Body of pancreas (tissue), 4 donors: ENCODE measurements around the gene GPR26. TPM values are rescaled to one million over a fixed set of nuclear protein-coding genes. Genes with fewer than 3 reads are reported as not detected.

ENCODE experiments used
- ATAC-seq: fragments of 150-250 bp; one replicate; pipeline ENCODE4 v1.9.1; 2016
- DNase-seq, 4 donors: peaks; one replicate each; pipeline ENCODE4 v3.0.0-alpha.2; 2019
- H3K27ac ChIP-seq, 4 donors: fragments of 200-600 bp; sonication (generic); 1 replicate in 3 of 4; 2 replicates in 1 of 4; pipeline versions ENCODE4 v1.5.1 to v1.6.1; 2016 to 2019; ENCODE audit warnings: mild to moderate bottlenecking in 1 of 4, mixed read lengths in 1 of 4, moderate library complexity in 1 of 4
- H3K27me3 ChIP-seq, 2 donors: fragments of 200-600 bp; sonication (generic); one replicate each; pipeline ENCODE4 v1.6.0; 2016; ENCODE audit warnings: mild to moderate bottlenecking in 1 of 2
- H3K36me3 ChIP-seq, 2 donors: fragments of 200-600 bp; sonication (generic); replicated peaks in 1 of 2; 2 replicates each; pipeline ENCODE4 v1.5.1; 2016; ENCODE audit warnings: low read depth in 2 of 2; ENCODE audit not compliant: insufficient read depth in 1 of 2
- H3K4me1 ChIP-seq: fragments of 200-600 bp; sonication (generic); one replicate; pipeline ENCODE4 v1.6.0; 2016
- H3K4me3 ChIP-seq, 2 donors: fragments of 200-600 bp; sonication (generic); 1 replicate in 1 of 2; 2 replicates in 1 of 2; pipeline ENCODE4 v1.5.1; 2016 to 2019
- H3K9me3 ChIP-seq, 3 donors: fragments of 200-600 bp; sonication (generic); 1 replicate in 2 of 3; 2 replicates in 1 of 3; pipeline ENCODE4 v1.5.1; 2016
- POLR2A ChIP-seq, 3 donors: fragments of 450-650 bp; IDR thresholded peaks; one replicate each; pipeline ENCODE4 v1.6.1; 2016; ENCODE audit warnings: antibody characterized with exemption in 3 of 3, mild to moderate bottlenecking in 2 of 3
- WGBS, 2 donors: methylation state at CpG; one replicate each; pipeline ENCODE4 v1.1.5; 2017; 5-methylcytosine and 5-hydroxymethylcytosine counted together
- intact Hi-C: fragments of 100-400 bp; cut with DNase I; formaldehyde crosslinking; loops from one replicate; pipeline ENCODE4 v1.15.1; 2023
- total RNA-seq, 2 donors: library from RNA; depleted of rRNA; stranded (reverse); fragments of >200 nt; gene quantifications; one replicate each; pipeline ENCODE4 v1.1.0, GENCODE V29; 2016
- TF ChIP-seq, protein P1 (sequence below), 7 experiments: fragments of 450-650 bp in 4 of 7; fragments of 200-600 bp in 3 of 7; sonication (generic) in 3 of 7; IDR thresholded peaks; one replicate each; pipeline ENCODE4 v1.5.1; 2016 to 2019; ENCODE audit warnings: antibody characterized with exemption in 7 of 7

Gene GPR26
- total RNA-seq, 2 donors from 2014 or later: not detected

DNA sequence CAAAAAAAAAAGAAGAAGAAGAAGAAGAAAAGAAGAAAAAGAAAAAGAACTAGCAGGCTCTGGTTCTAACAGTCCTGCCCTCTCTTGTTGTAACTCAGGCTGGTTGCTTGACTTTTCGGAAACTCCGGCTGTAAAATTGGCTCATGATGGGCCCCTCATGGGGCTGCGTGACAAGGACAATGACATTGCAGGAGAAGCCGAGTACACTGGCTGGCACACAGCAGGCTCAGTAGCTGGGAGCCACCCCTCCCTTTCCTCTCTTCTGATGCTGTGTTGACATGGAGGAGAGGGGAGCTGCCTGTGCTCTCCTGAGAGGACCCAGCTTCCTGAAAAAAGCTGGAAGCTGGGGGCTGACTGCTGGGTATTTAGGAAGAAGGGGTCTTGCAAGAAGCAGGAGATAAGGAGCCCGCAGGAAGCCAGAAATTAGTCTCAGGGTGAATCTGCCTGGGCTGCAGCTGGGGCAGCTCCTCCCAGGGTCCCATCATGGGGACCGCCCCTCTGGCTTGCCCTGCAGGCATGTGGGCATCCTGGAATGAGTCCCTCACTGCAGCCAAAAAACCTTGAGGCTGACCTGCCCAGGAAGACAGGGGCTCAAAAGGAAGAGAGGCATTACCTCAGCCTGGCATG, 14.6 kb upstream of the GPR26 start:
- H3K4me1 ChIP-seq: no peaks in the 10 kb centered on the region
- 56 to 60% methylated on average over 5 to 6 of the region's 6 CpGs for WGBS, 2 donors
- DNase-seq (no peak), ATAC-seq (no peak)
- H3K4me3 ChIP-seq: no peak overlapping the region
- intact Hi-C loops: no loop called here
- no peak overlapping the region for H3K27ac ChIP-seq
- peaks cover 0 to 4% of the 10 kb centered on the region in 2 donors for H3K27me3 ChIP-seq
- H3K9me3 ChIP-seq: no peaks in the 10 kb centered on the region
- no peaks in the 10 kb centered on the region for H3K36me3 ChIP-seq
- TF ChIP-seq, protein P1, sequence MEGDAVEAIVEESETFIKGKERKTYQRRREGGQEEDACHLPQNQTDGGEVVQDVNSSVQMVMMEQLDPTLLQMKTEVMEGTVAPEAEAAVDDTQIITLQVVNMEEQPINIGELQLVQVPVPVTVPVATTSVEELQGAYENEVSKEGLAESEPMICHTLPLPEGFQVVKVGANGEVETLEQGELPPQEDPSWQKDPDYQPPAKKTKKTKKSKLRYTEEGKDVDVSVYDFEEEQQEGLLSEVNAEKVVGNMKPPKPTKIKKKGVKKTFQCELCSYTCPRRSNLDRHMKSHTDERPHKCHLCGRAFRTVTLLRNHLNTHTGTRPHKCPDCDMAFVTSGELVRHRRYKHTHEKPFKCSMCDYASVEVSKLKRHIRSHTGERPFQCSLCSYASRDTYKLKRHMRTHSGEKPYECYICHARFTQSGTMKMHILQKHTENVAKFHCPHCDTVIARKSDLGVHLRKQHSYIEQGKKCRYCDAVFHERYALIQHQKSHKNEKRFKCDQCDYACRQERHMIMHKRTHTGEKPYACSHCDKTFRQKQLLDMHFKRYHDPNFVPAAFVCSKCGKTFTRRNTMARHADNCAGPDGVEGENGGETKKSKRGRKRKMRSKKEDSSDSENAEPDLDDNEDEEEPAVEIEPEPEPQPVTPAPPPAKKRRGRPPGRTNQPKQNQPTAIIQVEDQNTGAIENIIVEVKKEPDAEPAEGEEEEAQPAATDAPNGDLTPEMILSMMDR (IDR thresholded peaks at IDR 0.05): no peak
- TF ChIP-seq POLR2A (IDR thresholded peaks at IDR 0.05): no peak

DNA sequence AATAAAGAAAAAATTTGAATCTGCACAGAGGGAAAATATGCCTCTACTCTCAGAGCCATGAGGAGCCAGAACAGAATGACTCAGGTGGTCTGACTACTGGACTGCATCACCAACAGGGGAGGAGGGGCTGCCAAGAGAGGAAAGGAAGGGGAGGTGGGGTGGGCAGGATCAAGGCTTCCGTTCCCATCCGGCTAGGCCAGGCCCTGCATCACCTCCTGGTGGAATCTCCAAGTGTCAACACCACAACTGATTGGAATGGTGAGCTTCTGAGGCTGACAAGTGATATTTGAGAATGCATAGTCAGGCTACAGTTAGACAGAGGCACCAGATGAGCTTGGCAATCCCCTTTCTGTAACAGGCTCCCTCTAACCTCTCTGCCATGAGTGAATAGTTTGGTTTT, 10.4 kb upstream of the GPR26 start:
- intact Hi-C loops: no loop called here
- Histone ChIP-seq H3K36me3 (no peaks in the 10 kb centered on the region), H3K27me3 (peaks cover 0 to 2% of the 10 kb centered on the region in 2 donors), H3K9me3 (no peaks in the 10 kb centered on the region), H3K4me1 (no peaks in the 10 kb centered on the region), H3K4me3 (no peak overlapping the region), H3K27ac (no peak overlapping the region)
- ATAC-seq (no peak), DNase-seq (no peak)
- no peak for TF ChIP-seq POLR2A (IDR thresholded peaks at IDR 0.05)
- TF ChIP-seq, protein P1 (IDR thresholded peaks at IDR 0.05): no peak
- WGBS, 2 donors: 37 to 40% methylated on average over 2 of the region's 2 CpGs

DNA sequence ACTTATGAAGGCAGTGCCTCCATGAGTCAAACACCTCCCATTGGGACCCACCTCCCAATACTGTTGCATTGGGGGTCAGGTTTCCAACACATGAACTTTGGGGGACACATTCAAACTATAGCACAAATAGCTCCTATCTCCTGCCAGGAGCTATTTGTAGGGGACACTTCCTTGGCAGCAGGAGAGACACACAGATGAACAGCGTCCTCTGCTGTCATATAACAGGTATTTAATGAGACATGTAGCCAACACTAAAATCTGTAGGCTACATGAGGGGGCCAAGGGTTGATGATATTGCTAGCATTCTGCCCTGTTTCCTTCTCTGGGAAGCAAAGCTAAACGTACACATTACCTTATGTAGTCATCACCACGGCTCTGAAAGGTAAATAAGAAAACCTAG, 2.6 kb upstream of the GPR26 start:
- ATAC-seq (no peak), DNase-seq (no peak)
- TF ChIP-seq, protein P1 (IDR thresholded peaks at IDR 0.05): no peak
- no peak for TF ChIP-seq POLR2A (IDR thresholded peaks at IDR 0.05)
- intact Hi-C loops: no loop called here
- WGBS, 2 donors: 8 to 20% methylated on average over 3 of the region's 3 CpGs
- no peak overlapping the region for H3K27ac ChIP-seq
- H3K4me3 ChIP-seq: no peak overlapping the region
- H3K27me3 ChIP-seq: no peaks in the 10 kb centered on the region
- no peaks in the 10 kb centered on the region for H3K4me1 ChIP-seq
- H3K9me3 ChIP-seq: no peaks in the 10 kb centered on the region
- H3K36me3 ChIP-seq: no peaks in the 10 kb centered on the region

DNA sequence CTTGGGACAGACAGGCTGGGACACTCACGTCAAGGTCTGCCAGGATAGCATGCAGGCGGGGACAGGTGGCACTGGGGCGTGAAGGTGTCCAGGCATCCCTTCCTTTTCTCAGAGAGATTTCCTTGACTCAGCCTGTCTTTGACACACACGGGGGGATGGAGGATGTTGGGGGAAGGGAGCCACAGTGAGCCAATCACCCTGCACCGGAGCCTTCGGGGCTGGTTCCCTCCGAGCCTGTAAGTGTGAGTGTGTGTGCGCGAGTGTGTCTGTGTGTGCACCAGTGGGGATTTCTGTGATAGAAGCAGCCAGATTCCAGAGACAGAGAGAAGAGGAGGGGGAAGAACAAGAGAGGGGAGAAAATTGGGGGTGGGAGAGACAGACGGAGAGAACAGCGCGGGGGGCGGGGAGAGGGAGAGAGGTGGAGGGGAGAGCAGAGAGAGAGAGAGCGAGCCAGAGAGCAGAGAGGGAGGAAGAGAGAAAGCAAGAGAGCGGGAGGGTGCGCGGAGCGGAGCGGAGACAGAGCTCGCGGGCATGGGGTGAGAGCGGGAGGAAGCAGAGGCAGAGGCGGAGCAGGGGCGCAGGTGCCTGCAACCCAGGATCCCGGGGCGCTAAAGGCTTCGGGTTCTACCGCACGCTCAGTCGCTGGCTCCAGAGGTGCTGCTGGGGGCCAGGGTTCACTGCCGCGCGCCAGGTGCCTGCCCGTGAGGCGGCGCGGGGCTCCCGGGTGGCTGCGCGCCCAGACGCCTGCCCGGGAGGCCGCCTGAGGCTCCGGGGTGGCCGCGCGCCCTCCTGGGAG, 466 bp upstream of the GPR26 start:
- ATAC-seq: no peak
- intact Hi-C loops: no loop called here
- no peaks in the 10 kb centered on the region for H3K27me3 ChIP-seq

More for the DNA sequence above, 466 bp upstream of the GPR26 start:
- 3 to 4% methylated on average over 34 to 42 of the region's 47 CpGs for WGBS, 2 donors
- H3K4me3 ChIP-seq: no peak overlapping the region
- H3K36me3 ChIP-seq: no peaks in the 10 kb centered on the region
- no peak overlapping the region for H3K27ac ChIP-seq
- TF ChIP-seq POLR2A (IDR thresholded peaks at IDR 0.05): no peak
- TF ChIP-seq, protein P1 (IDR thresholded peaks at IDR 0.05): no peak
- H3K9me3 ChIP-seq: no peaks in the 10 kb centered on the region
- DNase-seq: no peak
- H3K4me1 ChIP-seq: no peaks in the 10 kb centered on the region
